Measurements from ENCODE around the gene CDC20.

Gene CDC20

GRCh38 chr1:43334453-43335205 lies 24.2 kb upstream of the CDC20 start:
- H3K4me3 ChIP-seq (ENCODE audit: low read depth, low read length, poor library complexity, severe bottlenecking): no peak overlapping the region
- TF ChIP-seq EZH2 (IDR thresholded peaks at IDR 0.05; ENCODE audit: borderline replicate concordance, low read length) (no peak), CTCF (IDR thresholded peaks at IDR 0.05; ENCODE audit: low read length) (no peak)
- H3K9me2 ChIP-seq (ENCODE audit: low read depth, low read length): no peaks in the 10 kb centered on the region
- H4K20me1 ChIP-seq (ENCODE audit: insufficient read depth, low read length): no peaks in the 10 kb centered on the region
- no peaks in the 10 kb centered on the region for H3F3A ChIP-seq (ENCODE audit: insufficient read depth, low read length)
- H3K36me3 ChIP-seq (ENCODE audit: insufficient read depth, low read length): no peaks in the 10 kb centered on the region
- no peaks in the 10 kb centered on the region; the same call in 1 of the 2 replicates for H3K27me3 ChIP-seq (ENCODE audit: insufficient read depth, low read length)
- H3K4me2 ChIP-seq (ENCODE audit: low read length): no peak overlapping the region
- no peak overlapping the region for H3K27ac ChIP-seq (ENCODE audit: low read depth, low read length, poor library complexity, severe bottlenecking)
- no peak overlapping the region for H2AFZ ChIP-seq (ENCODE audit: low read length)
- no peaks in the 10 kb centered on the region for H3K4me1 ChIP-seq (ENCODE audit: insufficient read depth, low read length, severe bottlenecking)
- H3K9ac ChIP-seq (ENCODE audit: low read length): no peak overlapping the region
- H3K9me3 ChIP-seq (ENCODE audit: low read length): no peaks in the 10 kb centered on the region
- no peaks in the 10 kb centered on the region for H3K79me2 ChIP-seq (ENCODE audit: insufficient read depth, low read length)

- Histone ChIP-seq H2AFZ (ENCODE audit: low read length) (no peak within 1 kb of the TSS), H3F3A (ENCODE audit: insufficient read depth, low read length) (no peaks in the 10 kb centered on the region), H3K9ac (ENCODE audit: low read length) (no peak within 1 kb of the TSS), H3K4me1 (ENCODE audit: insufficient read depth, low read length, severe bottlenecking) (no peaks in the 10 kb centered on the region), H3K27me3 (ENCODE audit: insufficient read depth, low read length) (no peaks in the 10 kb centered on the region), H3K27ac (ENCODE audit: low read depth, low read length, poor library complexity, severe bottlenecking) (no peak within 1 kb of the TSS), H3K9me2 (ENCODE audit: low read depth, low read length) (no peaks in the 10 kb centered on the region), H3K9me3 (ENCODE audit: low read length) (no peaks in the 10 kb centered on the region), H4K20me1 (ENCODE audit: insufficient read depth, low read length) (no peaks in the 10 kb centered on the region), H3K79me2 (ENCODE audit: insufficient read depth, low read length) (no peaks in the 10 kb centered on the region), H3K4me2 (ENCODE audit: low read length) (no peak within 1 kb of the TSS), H3K36me3 (ENCODE audit: insufficient read depth, low read length) (no peaks in the 10 kb centered on the region), H3K4me3 (ENCODE audit: low read depth, low read length, poor library complexity, severe bottlenecking) (no peak within 1 kb of the TSS)
- TF ChIP-seq CTCF (IDR thresholded peaks at IDR 0.05; ENCODE audit: low read length) (no peak), EZH2 (IDR thresholded peaks at IDR 0.05; ENCODE audit: borderline replicate concordance, low read length) (no peak)
Observed at GRCh38 chr1:43337588-43337987, 21.2 kb upstream of the CDC20 start, which contains the start of gene MPL. Gene MPL (plus strand): TSS chr1:43337818. CDS start chr1:43337849, 31 bp downstream.

- Histone ChIP-seq H3K79me2 (ENCODE audit: insufficient read depth, low read length) (no peaks in the 10 kb centered on the region), H3K9me3 (ENCODE audit: low read length) (no peaks in the 10 kb centered on the region), H3K4me1 (ENCODE audit: insufficient read depth, low read length, severe bottlenecking) (no peaks in the 10 kb centered on the region), H3K27me3 (ENCODE audit: insufficient read depth, low read length) (no peaks in the 10 kb centered on the region), H3K9ac (ENCODE audit: low read length) (no peak overlapping the region), H3K36me3 (ENCODE audit: insufficient read depth, low read length) (no peaks in the 10 kb centered on the region), H3K4me2 (ENCODE audit: low read length) (no peak overlapping the region), H3K9me2 (ENCODE audit: low read depth, low read length) (no peaks in the 10 kb centered on the region), H3K4me3 (ENCODE audit: low read depth, low read length, poor library complexity, severe bottlenecking) (no peak overlapping the region), H2AFZ (ENCODE audit: low read length) (no peak overlapping the region), H4K20me1 (ENCODE audit: insufficient read depth, low read length) (no peaks in the 10 kb centered on the region), H3K27ac (ENCODE audit: low read depth, low read length, poor library complexity, severe bottlenecking) (no peak overlapping the region), H3F3A (ENCODE audit: insufficient read depth, low read length) (no peaks in the 10 kb centered on the region)
- no peak for TF ChIP-seq CTCF (IDR thresholded peaks at IDR 0.05; ENCODE audit: low read length)
Observed at GRCh38 chr1:43338001-43338400, 20.8 kb upstream of the CDC20 start.

Data from OCI-LY1 (cell line).